Thymus (tissue), 11 donors: ENCODE results near the gene CISTR. TPM values are rescaled to one million over a fixed set of nuclear protein-coding genes. Genes with fewer than 3 reads are reported as not detected.
A peak's percentile ranks its signal among the peaks of the same experiment; 100 is the strongest.

Experiments used
- DNase-seq, 9 donors: peaks; one replicate each; pipeline ENCODE4 v3.0.0-alpha.2; 2013; ENCODE audit warnings: low spot score in 9 of 9, low read depth in 6 of 9, missing footprints in 1 of 9
- H3K27ac ChIP-seq, 2 donors: one replicate each; pipeline ENCODE4 v1.5.1; 2013; ENCODE audit warnings: control low read depth in 1 of 2, low read depth in 1 of 2, low read length in 1 of 2, mild to moderate bottlenecking in 1 of 2, moderate library complexity in 1 of 2
- H3K27me3 ChIP-seq, 2 donors: one replicate each; pipeline ENCODE4 v1.5.1; 2013; ENCODE audit warnings: low read length in 1 of 2; ENCODE audit not compliant: control insufficient read depth in 2 of 2, insufficient read depth in 1 of 2
- H3K36me3 ChIP-seq, 2 donors: one replicate each; pipeline ENCODE4 v1.5.1; 2013; ENCODE audit warnings: low read length in 1 of 2, mild to moderate bottlenecking in 1 of 2, moderate library complexity in 1 of 2; ENCODE audit not compliant: control insufficient read depth in 2 of 2, insufficient read depth in 2 of 2
- H3K4me1 ChIP-seq, 2 donors: one replicate each; pipeline ENCODE4 v1.5.1; 2013; ENCODE audit warnings: low read length in 2 of 2; ENCODE audit not compliant: control insufficient read depth in 2 of 2, insufficient read depth in 2 of 2
- H3K4me3 ChIP-seq, 2 donors: one replicate each; pipeline ENCODE4 v1.5.1; 2013; ENCODE audit warnings: low read length in 2 of 2, control low read depth in 1 of 2, mild to moderate bottlenecking in 1 of 2
- H3K9me3 ChIP-seq, 2 donors: one replicate each; pipeline ENCODE4 v1.5.1; 2013; ENCODE audit warnings: low read length in 1 of 2, mild to moderate bottlenecking in 1 of 2; ENCODE audit not compliant: control insufficient read depth in 2 of 2, insufficient read depth in 1 of 2
- WGBS: extraction: QIAGEN DNeasy Blood & Tissue Kit; methylation state at CpG from one replicate; pipeline ENCODE4 v1.1.7; 2013; 5-methylcytosine and 5-hydroxymethylcytosine counted together
- polyA plus RNA-seq: library from polyadenylated mRNA; stranded (reverse); fragments of 200-250 nt; gene quantifications from one replicate; pipeline ENCODE4 v1.2.3, GENCODE V29; 2013
- total RNA-seq: library from RNA; stranded (reverse); fragments of 120-200 nt; gene quantifications from one replicate; pipeline ENCODE4 v1.2.4, GENCODE V29; 2013
- donor health status: healthy.

The CISTR gene
- total and polyA plus RNA-seq, 2 donors = not detected

GRCh38 chr12:53750812-53751335 is 905 bp downstream of the CISTR start:
- no peak for DNase-seq
- Histone ChIP-seq H3K4me3 (peak overlapping the region in 1 of 2 donors; percentile 39), H3K27ac (no peak overlapping the region), H3K4me1 (peaks cover 2 to 17% of the 10 kb centered on the region in 2 donors), H3K36me3 (no peaks in the 10 kb centered on the region), H3K9me3 (peaks cover 0 to 3% of the 10 kb centered on the region in 2 donors), H3K27me3 (peaks cover 82 to 99% of the 10 kb centered on the region in 2 donors)
- WGBS = 5% methylated on average over 36 of the region's 36 CpGs

DNA sequence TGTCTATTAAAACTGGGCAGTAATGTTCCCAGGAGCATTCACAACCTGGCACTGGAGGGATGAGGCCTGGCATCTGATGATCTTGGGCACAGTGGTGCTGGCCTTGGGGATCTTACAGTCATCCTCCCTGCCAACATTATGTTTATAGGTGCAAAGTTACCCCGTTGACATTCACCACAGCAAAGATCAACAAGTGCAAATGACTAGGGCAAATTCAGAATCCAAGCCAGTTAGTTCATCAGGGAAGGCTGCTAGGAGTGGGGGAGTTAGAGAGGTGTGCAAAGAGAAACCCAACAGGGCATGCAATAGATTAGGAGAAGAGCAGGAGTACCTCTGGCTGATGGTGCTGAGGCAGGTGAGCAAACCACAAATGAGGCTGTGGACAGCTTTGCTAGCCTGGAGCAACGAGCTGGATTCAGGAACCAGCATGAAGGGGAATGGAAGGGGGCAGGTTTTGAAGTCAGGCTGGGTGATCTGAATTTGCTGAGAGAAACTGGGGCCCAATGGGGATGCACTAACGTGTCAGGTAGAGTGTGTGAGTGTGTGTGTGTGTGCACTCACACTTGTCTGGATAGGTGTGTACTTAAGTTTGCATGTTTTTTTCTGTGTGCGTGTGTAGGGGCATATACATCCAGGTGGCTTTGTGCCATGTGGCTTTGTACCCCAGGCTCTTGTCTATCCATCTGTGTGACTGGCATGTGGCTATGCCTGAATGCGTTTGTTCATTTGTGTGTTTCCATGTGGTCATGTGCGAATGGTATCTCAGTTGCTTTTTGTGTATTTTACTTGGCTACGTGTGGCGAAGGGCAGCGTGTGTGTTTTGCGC is 1.6 kb downstream of the CISTR start:
- Histone ChIP-seq H3K4me3 (no peak overlapping the region), H3K27ac (no peak overlapping the region), H3K36me3 (no peaks in the 10 kb centered on the region), H3K4me1 (peaks cover 2 to 17% of the 10 kb centered on the region in 2 donors), H3K27me3 (peaks cover 81 to 99% of the 10 kb centered on the region in 2 donors), H3K9me3 (peaks cover 0 to 3% of the 10 kb centered on the region in 2 donors)
- 53% methylated on average over 10 of the region's 10 CpGs for WGBS
- no peak for DNase-seq

DNA sequence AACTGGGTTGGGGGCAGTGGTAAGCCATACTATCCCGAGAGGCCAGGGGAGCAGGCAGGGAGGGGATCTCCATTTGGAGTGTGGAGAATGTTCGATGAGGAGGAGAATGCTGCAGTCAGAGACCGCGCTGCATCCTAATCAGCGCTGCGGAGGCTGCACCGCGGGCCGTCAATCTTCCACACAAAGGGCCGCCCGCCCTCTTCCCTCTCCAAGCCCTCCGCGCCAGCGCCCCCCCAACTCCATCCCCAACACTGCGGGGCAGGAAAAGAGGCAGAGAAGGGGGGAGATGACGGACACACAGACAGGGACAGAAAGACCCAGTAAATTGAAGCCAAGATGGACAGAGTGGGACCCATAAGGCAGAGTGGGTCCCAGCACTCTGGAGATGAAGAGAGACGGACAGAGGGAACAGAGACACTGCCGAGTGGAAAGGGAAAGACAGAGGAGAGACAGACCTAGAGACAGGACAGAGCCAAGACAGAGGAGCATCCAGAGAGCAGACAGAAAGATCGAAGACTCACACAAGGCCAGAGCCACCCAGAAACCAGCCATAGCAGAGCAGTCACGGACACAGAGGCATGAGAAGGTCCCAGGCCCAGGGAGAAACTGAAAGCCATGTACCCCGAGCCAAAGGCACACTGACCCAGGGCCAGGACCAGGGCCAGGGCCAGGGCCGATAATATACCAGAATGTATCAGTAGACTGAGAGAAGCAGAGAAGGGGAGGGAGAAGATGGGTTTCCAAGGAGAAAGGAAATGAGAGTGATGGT is 3.5 kb downstream of the CISTR start:
- H3K27me3 ChIP-seq = peaks cover 80 to 99% of the 10 kb centered on the region in 2 donors
- H3K4me1 ChIP-seq = peaks cover 2 to 20% of the 10 kb centered on the region in 2 donors
- no peak overlapping the region for H3K4me3 ChIP-seq
- peaks cover 0 to 3% of the 10 kb centered on the region in 2 donors for H3K9me3 ChIP-seq
- no peaks in the 10 kb centered on the region for H3K36me3 ChIP-seq
- H3K27ac ChIP-seq = no peak overlapping the region
- DNase-seq = no peak
- whole genome bisulfite sequencing = 36% methylated on average over 22 of the region's 22 CpGs

- 31% methylated on average over 5 of the region's 5 CpGs for WGBS
- no peaks in the 10 kb centered on the region for H3K36me3 ChIP-seq
- peaks cover 0 to 3% of the 10 kb centered on the region in 2 donors for H3K9me3 ChIP-seq
- no peak overlapping the region for H3K4me3 ChIP-seq
- no peak for DNase-seq
- H3K27me3 ChIP-seq = peaks cover 77 to 99% of the 10 kb centered on the region in 2 donors
- H3K27ac ChIP-seq = no peak overlapping the region
- H3K4me1 ChIP-seq = peaks cover 2 to 20% of the 10 kb centered on the region in 2 donors
These were observed 4.7 kb downstream of the CISTR start for GRCh38 chr12:53747095-53747494.

DNA sequence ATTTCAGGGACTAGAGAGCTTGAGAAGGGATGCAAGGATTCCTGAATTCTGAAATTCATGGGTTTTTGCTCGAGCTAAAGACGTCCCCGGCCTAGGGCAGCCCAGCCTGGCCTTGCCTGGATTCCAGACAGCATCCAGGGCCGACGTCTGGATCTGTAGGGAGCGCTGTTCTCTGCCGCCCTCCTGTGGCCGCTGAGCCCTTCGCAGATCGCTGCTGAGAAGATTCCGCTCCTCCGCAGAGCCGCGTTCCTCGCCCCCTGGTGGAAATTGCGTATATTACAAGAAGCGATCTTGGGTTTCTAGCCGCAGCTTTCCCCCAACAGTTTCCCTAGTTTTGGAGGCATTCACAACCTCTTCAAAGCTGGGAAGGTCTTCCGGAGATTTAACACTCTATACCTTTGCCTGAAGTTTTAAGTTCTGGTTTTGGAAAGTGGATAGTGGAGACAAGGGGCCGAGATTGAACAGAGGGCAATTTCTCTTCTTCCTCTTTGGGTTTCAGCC is 5.1 kb downstream of the CISTR start:
- under 1% methylated on average over 20 of the region's 20 CpGs for WGBS
- H3K27me3 ChIP-seq = peaks cover 73 to 99% of the 10 kb centered on the region in 2 donors
- H3K27ac ChIP-seq = no peak overlapping the region
- no peak overlapping the region for H3K4me3 ChIP-seq
- peak; percentile 64 to 91 (median 81) for DNase-seq
- H3K36me3 ChIP-seq = no peaks in the 10 kb centered on the region
- H3K9me3 ChIP-seq = peaks cover 0 to under 1% of the 10 kb centered on the region in 2 donors
- H3K4me1 ChIP-seq = peaks cover 2 to 15% of the 10 kb centered on the region in 2 donors

- Histone ChIP-seq H3K9me3 (no peaks in the 10 kb centered on the region), H3K36me3 (no peaks in the 10 kb centered on the region), H3K4me1 (peaks cover 0 to 5% of the 10 kb centered on the region in 2 donors), H3K4me3 (no peak overlapping the region), H3K27me3 (peaks cover 63 to 99% of the 10 kb centered on the region in 2 donors), H3K27ac (no peak overlapping the region)
- WGBS = 79% methylated on average over 6 of the region's 6 CpGs
- DNase-seq = no peak
These were observed 7.0 kb downstream of the CISTR start for GRCh38 chr12:53744751-53745150.

- DNase-seq = no peak
- no peak overlapping the region for H3K4me3 ChIP-seq
- peaks cover 0 to 5% of the 10 kb centered on the region in 2 donors for H3K4me1 ChIP-seq
- no peaks in the 10 kb centered on the region for H3K36me3 ChIP-seq
- 89% methylated on average over 1 of the region's 1 CpG for WGBS
- H3K27me3 ChIP-seq = peaks cover 64 to 99% of the 10 kb centered on the region in 2 donors
- H3K9me3 ChIP-seq = no peaks in the 10 kb centered on the region
- H3K27ac ChIP-seq = no peak overlapping the region
These were observed 7.7 kb downstream of the CISTR start for GRCh38 chr12:53744130-53744441.

- WGBS = 17% methylated on average over 16 of the region's 16 CpGs
- no peak overlapping the region for H3K27ac ChIP-seq
- no peaks in the 10 kb centered on the region for H3K9me3 ChIP-seq
- H3K36me3 ChIP-seq = no peaks in the 10 kb centered on the region
- H3K27me3 ChIP-seq = peaks cover 64 to 99% of the 10 kb centered on the region in 2 donors
- peaks cover 0 to 10% of the 10 kb centered on the region in 2 donors for H3K4me1 ChIP-seq
- no peak overlapping the region for H3K4me3 ChIP-seq
- DNase-seq = peak in 8 of 9 donors; percentile 37 to 78 (median 56)
These were observed 8.3 kb downstream of the CISTR start for GRCh38 chr12:53743266-53744129.
